Measurements from ENCODE around the gene ENOSF1. TPM values are rescaled to one million over a fixed set of nuclear protein-coding genes. Genes with fewer than 3 reads are reported as not detected.

The ENOSF1 gene
- polyA plus RNA-seq, 2 of the 4 experiments (the other 2 are of a cell fraction) = 27.3 to 30.0 TPM

GRCh38 chr18:723541-724080 is 11.2 kb upstream of the ENOSF1 start:
- DNase-seq (ENCODE audit: low read depth in 1 of 2, low spot score in 1 of 2) = no peak
- ATAC-seq = no peak
- CTCF ChIA-PET = interaction anchor here (0.8 kb wide), 1 partner anchor 11 kb away, joined by 3 read pairs; the partner anchor contains the start of gene ENOSF1
- H3K4me2 ChIP-seq = no peak overlapping the region
- H3K4me3 ChIP-seq = no peak overlapping the region
- H3K27ac ChIP-seq = no peak overlapping the region
- FAIRE-seq = peak; percentile 18
- TF ChIP-seq NR3C1 (IDR thresholded peaks at IDR 0.05) (no peak), ZC3H11A (IDR thresholded peaks at IDR 0.05) (no peak), ELK1 (IDR thresholded peaks at IDR 0.05; ENCODE audit: low read depth, low read length) (no peak), HEYL (CRISPR knock-in tag; IDR thresholded peaks at IDR 0.05) (no peak), ZNF302 (CRISPR knock-in tag; IDR thresholded peaks at IDR 0.05) (no peak), HOXB13 (CRISPR knock-in tag; IDR thresholded peaks at IDR 0.05; ENCODE audit: low read depth) (no peak), FOSL2 (IDR thresholded peaks at IDR 0.05) (no peak), FOSL2 (CRISPR knock-in tag; IDR thresholded peaks at IDR 0.05) (no peak)
- 80% methylated on average over 1 of the region's 1 CpG for whole genome bisulfite sequencing (ENCODE audit: missing lambda C conversion rate)
- POLR2A ChIA-PET = no interaction called here
- H3K9me3 ChIP-seq = no peaks in the 10 kb centered on the region
- H3K4me1 ChIP-seq = no peaks in the 10 kb centered on the region

GRCh38 chr18:717003-717402 is 4.6 kb upstream of the ENOSF1 start:
- TF ChIP-seq SMC3 (IDR thresholded peaks at IDR 0.05) (no peak), ZNF302 (CRISPR knock-in tag; IDR thresholded peaks at IDR 0.05) (no peak), CHD2 (IDR thresholded peaks at IDR 0.05; ENCODE audit: low read length, partially characterized antibody) (no peak), JUNB (IDR thresholded peaks at IDR 0.05) (no peak), TP53 (CRISPR knock-in tag; IDR thresholded peaks at IDR 0.05) (no peak), ZFP36 (IDR thresholded peaks at IDR 0.05; ENCODE audit: borderline replicate concordance, partially characterized antibody) (no peak), MAX (IDR thresholded peaks at IDR 0.05) (no peak), TFCP2L1 (CRISPR knock-in tag; IDR thresholded peaks at IDR 0.05) (no peak), CBX2 (IDR thresholded peaks at IDR 0.05; ENCODE audit: borderline replicate concordance, low read depth) (no peak), GATA3 (IDR thresholded peaks at IDR 0.05; ENCODE audit: borderline replicate concordance) (no peak)
- Histone ChIP-seq H3K4me2 (no peak overlapping the region), H3K27ac (no peak overlapping the region), H3K4me1 (0 out of 3 replicates have a peak, but pooled peaks cover 3% of the 10 kb centered on the region), H3K4me3 (no peak overlapping the region), H3K9me3 (no peaks in the 10 kb centered on the region)
- CTCF ChIA-PET = interaction anchor here (0.6 to 1.8 kb wide), 2 partner anchors 11 to 653 kb away, joined by 3 to 5 read pairs; no protein-coding TSS in a partner anchor
- ATAC-seq (no peak), FAIRE-seq (no peak), DNase-seq (ENCODE audit: low read depth in 1 of 2, low spot score in 1 of 2) (no peak)
- POLR2A ChIA-PET = no interaction called here
- 89% methylated on average over 4 of the region's 4 CpGs for WGBS (ENCODE audit: missing lambda C conversion rate)

GRCh38 chr18:715626-716025 is 3.2 kb upstream of the ENOSF1 start:
- POLR2A ChIA-PET = no interaction called here

More at GRCh38 chr18:715626-716025, 3.2 kb upstream of the ENOSF1 start:
- TF ChIP-seq HOXB5 (CRISPR knock-in tag; IDR thresholded peaks at IDR 0.05) (no peak), POLR2A (IDR thresholded peaks at IDR 0.05; ENCODE audit: low read length) (no peak), CHD2 (IDR thresholded peaks at IDR 0.05; ENCODE audit: low read length, partially characterized antibody) (no peak), ELK1 (IDR thresholded peaks at IDR 0.05; ENCODE audit: low read depth, low read length) (no peak), HOXB13 (CRISPR knock-in tag; IDR thresholded peaks at IDR 0.05; ENCODE audit: low read depth) (no peak), NPAS2 (CRISPR knock-in tag; IDR thresholded peaks at IDR 0.05; ENCODE audit: borderline replicate concordance) (no peak), MAFK (IDR thresholded peaks at IDR 0.05; ENCODE audit: partially characterized antibody) (no peak), SMC3 (IDR thresholded peaks at IDR 0.05) (no peak), TP53 (CRISPR knock-in tag; IDR thresholded peaks at IDR 0.05) (no peak), HES2 (IDR thresholded peaks at IDR 0.05) (no peak)
- H3K4me2 ChIP-seq = no peak overlapping the region
- FAIRE-seq (no peak), ATAC-seq (no peak), DNase-seq (ENCODE audit: low read depth in 1 of 2, low spot score in 1 of 2) (no peak)
- peaks cover 8% of the 10 kb centered on the region; the same call in 1 of the 3 replicates for H3K4me1 ChIP-seq
- WGBS (ENCODE audit: missing lambda C conversion rate) = 96% methylated on average over 1 of the region's 1 CpG
- no peak overlapping the region for H3K4me3 ChIP-seq
- H3K27ac ChIP-seq = no peak overlapping the region
- no peaks in the 10 kb centered on the region for H3K9me3 ChIP-seq
- CTCF ChIA-PET = interaction anchor here (1.3 to 2.0 kb wide), 2 partner anchors 117 to 124 kb away, joined by 6 to 9 read pairs; no protein-coding TSS in a partner anchor

Measured in A549 (cell line).